KG1 (cell line): ENCODE measurements around the gene RNLS.

Source experiments
- DNase-seq: peaks from one replicate; lab custom pipeline; 2025; lab: John Stamatoyannopoulos, UW

Gene RNLS

GRCh38 chr10:88428442-88428841, 154.7 kb downstream of the RNLS start:
- no peak for DNase-seq

- DNase-seq = no peak
Observed at GRCh38 chr10:88427024-88427423, 156.1 kb downstream of the RNLS start.

- DNase-seq = no peak
Observed at GRCh38 chr10:88424881-88425280, 158.2 kb downstream of the RNLS start.

- DNase-seq = no peak
Observed at GRCh38 chr10:88423732-88424131, 159.4 kb downstream of the RNLS start.

- DNase-seq = no peak
Observed at GRCh38 chr10:88421590-88421989, 161.5 kb downstream of the RNLS start.

GRCh38 chr10:88418871-88419270, 164.2 kb downstream of the RNLS start:
- no peak for DNase-seq

- DNase-seq = no peak
Observed at GRCh38 chr10:88417387-88418030, 165.6 kb downstream of the RNLS start.

GRCh38 chr10:88416801-88417200, 166.3 kb downstream of the RNLS start:
- DNase-seq = no peak

GRCh38 chr10:88415533-88416130, 167.5 kb downstream of the RNLS start:
- DNase-seq = no peak

- no peak for DNase-seq
Observed at GRCh38 chr10:88413412-88413811, 169.7 kb downstream of the RNLS start.

GRCh38 chr10:88411772-88412349, 171.3 kb downstream of the RNLS start:
- no peak for DNase-seq

GRCh38 chr10:88409824-88410223, 173.3 kb downstream of the RNLS start:
- no peak for DNase-seq

GRCh38 chr10:88409236-88409635, 173.9 kb downstream of the RNLS start:
- no peak for DNase-seq

GRCh38 chr10:88408096-88408495, 175.0 kb downstream of the RNLS start:
- DNase-seq = no peak

- no peak for DNase-seq
Observed at GRCh38 chr10:88404133-88404532, 179.0 kb downstream of the RNLS start.

- no peak for DNase-seq
Observed at GRCh38 chr10:88401671-88402347, 181.3 kb downstream of the RNLS start.

GRCh38 chr10:88399240-88399639, 183.9 kb downstream of the RNLS start:
- no peak for DNase-seq

GRCh38 chr10:88395677-88396076, 187.4 kb downstream of the RNLS start:
- no peak for DNase-seq

- DNase-seq = peak; percentile 47
Observed at GRCh38 chr10:88392222-88392621, 190.9 kb downstream of the RNLS start.

GRCh38 chr10:88390041-88390440, 193.1 kb downstream of the RNLS start:
- DNase-seq = no peak

GRCh38 chr10:88389456-88389855, 193.7 kb downstream of the RNLS start:
- DNase-seq = peak; percentile 65

- no peak for DNase-seq
Observed at GRCh38 chr10:88388324-88388723, 194.8 kb downstream of the RNLS start.
